Keratinocyte (primary cell): Measurements from ENCODE around the gene NMUR2.

Experiments used
- EZH2 ChIP-seq: IDR thresholded peaks from one replicate; pipeline ENCODE4 v1.6.1; 2012; ENCODE audit warnings: inconsistent platforms, mild to moderate bottlenecking, low read length, moderate library complexity
- TF ChIP-seq, protein P1 (sequence below), 3 experiments: IDR thresholded peaks in 1 of 3; conservative IDR thresholded peaks in 1 of 3; optimal IDR thresholded peaks in 1 of 3; 2 replicates in 2 of 3; 3 replicates in 1 of 3; pipeline versions ENCODE3 to v1.5.1; 2011; ENCODE audit warnings: low read length in 3 of 3, mild to moderate bottlenecking in 3 of 3, moderate library complexity in 2 of 3, control low read depth in 1 of 3, inconsistent platforms in 1 of 3; ENCODE audit not compliant: insufficient read depth in 2 of 3; ENCODE audit errors: extremely low read depth in 1 of 3

- TF ChIP-seq, protein P1, sequence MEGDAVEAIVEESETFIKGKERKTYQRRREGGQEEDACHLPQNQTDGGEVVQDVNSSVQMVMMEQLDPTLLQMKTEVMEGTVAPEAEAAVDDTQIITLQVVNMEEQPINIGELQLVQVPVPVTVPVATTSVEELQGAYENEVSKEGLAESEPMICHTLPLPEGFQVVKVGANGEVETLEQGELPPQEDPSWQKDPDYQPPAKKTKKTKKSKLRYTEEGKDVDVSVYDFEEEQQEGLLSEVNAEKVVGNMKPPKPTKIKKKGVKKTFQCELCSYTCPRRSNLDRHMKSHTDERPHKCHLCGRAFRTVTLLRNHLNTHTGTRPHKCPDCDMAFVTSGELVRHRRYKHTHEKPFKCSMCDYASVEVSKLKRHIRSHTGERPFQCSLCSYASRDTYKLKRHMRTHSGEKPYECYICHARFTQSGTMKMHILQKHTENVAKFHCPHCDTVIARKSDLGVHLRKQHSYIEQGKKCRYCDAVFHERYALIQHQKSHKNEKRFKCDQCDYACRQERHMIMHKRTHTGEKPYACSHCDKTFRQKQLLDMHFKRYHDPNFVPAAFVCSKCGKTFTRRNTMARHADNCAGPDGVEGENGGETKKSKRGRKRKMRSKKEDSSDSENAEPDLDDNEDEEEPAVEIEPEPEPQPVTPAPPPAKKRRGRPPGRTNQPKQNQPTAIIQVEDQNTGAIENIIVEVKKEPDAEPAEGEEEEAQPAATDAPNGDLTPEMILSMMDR (optimal IDR thresholded peaks at IDR 0.05 in 1 of 3, IDR thresholded peaks at IDR 0.05 in 1 of 3, conservative IDR thresholded peaks at IDR 0.05 in 1 of 3; ENCODE audit: extremely low read depth in 1 of 3, insufficient read depth in 2 of 3, low read length in 3 of 3), result no peak
- no peak for TF ChIP-seq EZH2
Measured at GRCh38 chr5:152412129-152412528, 7.0 kb upstream of the NMUR2 start.
